GM12864 (cell line): ENCODE measurements around the gene GFOD2.

ENCODE experiments used
- DNase-seq: peaks from one replicate; pipeline ENCODE4 v3.0.0-alpha.2; 2011; ENCODE audit warnings: low read depth
- H3K4me3 ChIP-seq: 2 replicates; pipeline ENCODE4 v1.5.1; 2011; ENCODE audit warnings: mild to moderate bottlenecking, low read depth, low read length, control low read depth
- TF ChIP-seq, protein P1 (sequence below): IDR thresholded peaks from 2 replicates; pipeline ENCODE4 v1.5.1; 2011; ENCODE audit warnings: low read depth, mild to moderate bottlenecking, moderate library complexity, low read length, control low read depth, inconsistent platforms; ENCODE audit errors: missing control alignments

Gene GFOD2

DNA sequence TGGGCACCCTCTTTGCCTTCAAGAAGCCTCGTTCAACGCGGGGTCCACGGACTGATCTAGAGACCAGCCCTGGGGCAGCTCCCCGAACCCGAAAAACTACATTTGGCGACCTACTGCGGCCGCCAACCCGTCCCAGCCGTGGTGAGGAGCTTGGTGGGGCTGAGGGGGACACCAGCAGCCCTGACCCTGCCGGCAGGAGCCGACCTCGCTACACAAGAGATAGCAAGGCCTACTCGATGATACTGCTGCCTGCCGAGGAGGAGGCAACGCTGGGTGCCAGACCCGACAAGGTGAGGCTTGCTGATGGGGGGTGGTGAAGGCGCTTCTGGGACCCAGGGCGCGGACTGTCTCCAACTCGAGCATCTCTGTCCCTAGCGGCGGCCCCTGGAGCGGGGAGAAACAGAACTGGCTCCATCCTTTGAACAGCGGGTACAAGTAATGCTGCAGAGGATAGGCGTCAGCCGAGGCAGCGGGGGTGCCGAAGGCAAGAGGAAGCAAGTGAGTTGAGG, 64.7 kb downstream of the GFOD2 start:
- DNase-seq = no peak

DNA sequence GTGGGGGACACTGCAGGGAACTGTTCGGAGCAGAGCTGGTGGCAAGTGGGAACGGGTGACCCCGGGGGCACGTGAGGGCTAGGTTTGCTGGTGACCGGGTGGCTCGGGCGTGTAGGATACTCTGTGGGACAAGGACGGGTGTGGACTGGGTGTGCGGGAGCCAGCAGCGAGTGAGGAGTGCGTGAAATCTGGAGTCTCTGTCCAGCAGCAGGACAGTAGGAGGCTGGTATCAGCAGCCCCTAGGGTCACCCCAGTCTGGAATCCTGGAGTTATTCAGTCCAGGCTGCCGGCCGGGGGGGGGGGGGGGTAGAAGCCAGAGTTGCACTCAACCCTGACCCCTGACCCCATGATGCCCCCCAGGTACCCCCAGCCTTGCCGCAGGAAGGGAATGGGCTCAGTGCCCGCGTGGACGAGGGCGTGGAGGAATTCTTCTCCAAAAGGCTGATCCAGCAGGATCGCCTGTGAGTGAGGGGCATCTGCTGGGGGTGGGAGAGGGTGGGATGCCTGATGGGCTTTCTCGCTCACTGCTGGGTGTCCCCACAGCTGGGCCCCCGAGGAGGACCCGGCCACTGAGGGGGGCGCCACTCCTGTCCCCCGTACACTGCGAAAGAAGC, 65.2 kb downstream of the GFOD2 start:
- H3K4me3 ChIP-seq = no peak overlapping the region
- no peak for DNase-seq
- TF ChIP-seq, protein P1, sequence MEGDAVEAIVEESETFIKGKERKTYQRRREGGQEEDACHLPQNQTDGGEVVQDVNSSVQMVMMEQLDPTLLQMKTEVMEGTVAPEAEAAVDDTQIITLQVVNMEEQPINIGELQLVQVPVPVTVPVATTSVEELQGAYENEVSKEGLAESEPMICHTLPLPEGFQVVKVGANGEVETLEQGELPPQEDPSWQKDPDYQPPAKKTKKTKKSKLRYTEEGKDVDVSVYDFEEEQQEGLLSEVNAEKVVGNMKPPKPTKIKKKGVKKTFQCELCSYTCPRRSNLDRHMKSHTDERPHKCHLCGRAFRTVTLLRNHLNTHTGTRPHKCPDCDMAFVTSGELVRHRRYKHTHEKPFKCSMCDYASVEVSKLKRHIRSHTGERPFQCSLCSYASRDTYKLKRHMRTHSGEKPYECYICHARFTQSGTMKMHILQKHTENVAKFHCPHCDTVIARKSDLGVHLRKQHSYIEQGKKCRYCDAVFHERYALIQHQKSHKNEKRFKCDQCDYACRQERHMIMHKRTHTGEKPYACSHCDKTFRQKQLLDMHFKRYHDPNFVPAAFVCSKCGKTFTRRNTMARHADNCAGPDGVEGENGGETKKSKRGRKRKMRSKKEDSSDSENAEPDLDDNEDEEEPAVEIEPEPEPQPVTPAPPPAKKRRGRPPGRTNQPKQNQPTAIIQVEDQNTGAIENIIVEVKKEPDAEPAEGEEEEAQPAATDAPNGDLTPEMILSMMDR = no peak

More for the DNA sequence above, 64.7 kb downstream of the GFOD2 start:
- H3K4me3 ChIP-seq = no peak overlapping the region
- TF ChIP-seq, protein P1 = no peak

DNA sequence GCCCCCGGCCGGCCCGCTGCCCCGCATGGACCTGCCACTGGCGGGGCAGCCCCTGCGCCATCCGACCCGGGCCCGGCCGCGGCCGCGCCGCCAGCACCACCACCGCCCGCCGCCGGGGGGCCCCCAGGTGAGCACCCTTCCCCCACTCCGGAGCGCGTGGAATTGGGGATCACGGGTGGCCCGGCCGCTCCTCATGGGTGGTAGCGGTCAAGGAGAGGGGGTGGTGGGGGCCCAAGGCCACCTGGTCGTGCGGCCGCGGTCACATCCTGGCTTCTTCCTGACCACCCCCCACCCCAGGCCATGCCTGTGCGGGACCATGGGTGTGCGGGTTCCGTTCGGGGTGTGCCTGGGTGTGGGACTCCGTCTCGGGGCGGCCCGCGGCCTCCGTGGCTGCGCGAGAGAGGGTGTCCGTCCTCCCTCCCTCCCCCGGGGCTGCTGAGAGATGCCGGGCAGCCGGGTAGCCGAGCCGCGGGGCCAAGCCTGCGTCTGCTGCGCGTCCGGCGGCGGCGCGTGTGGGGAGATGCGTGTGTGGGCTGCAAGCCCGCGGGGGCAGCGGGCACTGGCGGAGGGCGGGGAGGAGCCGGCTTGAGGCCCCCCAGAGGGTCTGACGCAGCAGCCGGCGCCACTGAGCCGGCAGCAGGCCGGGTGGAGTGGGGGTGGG, 65.9 kb downstream of the GFOD2 start:
- H3K4me3 ChIP-seq = no peak overlapping the region
- TF ChIP-seq, protein P1 = no peak
- DNase-seq = no peak

DNA sequence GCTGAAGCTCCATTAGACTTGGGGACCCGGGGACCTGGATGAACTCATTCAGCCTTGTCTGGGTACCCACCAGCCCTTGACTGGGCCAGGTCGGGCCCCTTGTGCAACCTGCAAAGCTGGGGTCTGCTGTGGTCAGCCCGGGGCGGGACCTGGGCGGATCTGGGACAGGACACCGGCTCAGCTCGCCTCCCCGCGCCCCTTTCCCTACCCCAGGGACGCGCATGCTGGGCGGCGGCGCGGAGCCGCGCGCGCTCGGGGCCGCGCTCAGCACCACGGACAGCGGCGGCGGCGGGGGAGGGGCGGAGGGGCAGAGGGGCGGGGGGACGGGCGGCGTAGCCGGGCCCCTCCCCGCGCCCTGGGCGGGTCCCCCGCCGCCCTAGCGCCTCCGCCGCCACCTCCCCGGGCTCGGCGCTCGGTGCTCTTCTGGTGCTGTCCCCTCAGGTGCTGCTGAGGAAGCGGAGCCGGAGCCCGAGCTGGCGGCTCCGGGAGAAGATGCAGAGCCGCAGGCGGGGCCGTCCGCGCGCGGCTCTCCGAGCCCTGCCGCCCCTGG, 66.5 kb downstream of the GFOD2 start:
- TF ChIP-seq, protein P1 = no peak
- DNase-seq = no peak
- H3K4me3 ChIP-seq = no peak overlapping the region

DNA sequence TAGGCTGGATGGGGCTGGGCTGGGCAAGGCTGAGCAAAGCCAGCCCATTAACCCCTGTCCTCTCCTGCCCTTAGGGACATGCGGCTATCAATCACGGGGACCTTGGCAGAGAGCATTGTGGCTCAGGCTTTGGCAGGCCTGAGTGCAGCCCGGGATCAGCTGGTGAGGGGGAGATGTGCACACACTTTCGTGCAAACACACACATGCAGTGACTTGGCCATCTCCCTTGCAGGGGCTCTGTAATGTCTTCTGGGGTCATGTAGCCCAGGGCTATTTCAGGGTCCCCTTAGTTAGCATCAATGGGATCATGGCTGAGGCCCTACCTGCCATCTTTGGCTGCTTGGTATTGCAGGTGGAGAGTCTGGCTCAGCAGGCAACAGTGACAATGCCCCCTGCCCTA, 67.3 kb downstream of the GFOD2 start:
- no peak for DNase-seq
- H3K4me3 ChIP-seq = no peak overlapping the region
- TF ChIP-seq, protein P1 = no peak

DNA sequence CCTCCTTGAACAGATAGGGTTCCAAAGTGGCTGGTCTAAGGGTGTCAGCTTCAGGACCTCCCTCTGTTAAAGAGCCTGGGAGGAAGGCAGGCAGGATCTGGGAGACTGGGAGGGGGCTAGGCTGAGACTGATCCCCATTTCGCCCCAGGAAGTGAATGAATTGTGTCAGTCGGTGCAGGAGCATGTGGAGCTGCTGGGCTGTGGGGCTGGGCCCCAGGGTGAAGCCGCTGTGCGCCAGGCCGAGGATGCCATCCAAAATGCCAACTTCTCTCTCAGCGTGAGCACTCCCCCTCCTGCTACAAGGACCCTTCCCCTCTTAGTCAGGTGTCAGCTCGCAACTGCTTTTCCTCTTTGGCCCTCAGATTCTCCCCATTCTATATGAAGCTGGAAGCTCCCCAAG, 68.1 kb downstream of the GFOD2 start:
- TF ChIP-seq, protein P1 = no peak
- no peak for DNase-seq
- H3K4me3 ChIP-seq = no peak overlapping the region

DNA sequence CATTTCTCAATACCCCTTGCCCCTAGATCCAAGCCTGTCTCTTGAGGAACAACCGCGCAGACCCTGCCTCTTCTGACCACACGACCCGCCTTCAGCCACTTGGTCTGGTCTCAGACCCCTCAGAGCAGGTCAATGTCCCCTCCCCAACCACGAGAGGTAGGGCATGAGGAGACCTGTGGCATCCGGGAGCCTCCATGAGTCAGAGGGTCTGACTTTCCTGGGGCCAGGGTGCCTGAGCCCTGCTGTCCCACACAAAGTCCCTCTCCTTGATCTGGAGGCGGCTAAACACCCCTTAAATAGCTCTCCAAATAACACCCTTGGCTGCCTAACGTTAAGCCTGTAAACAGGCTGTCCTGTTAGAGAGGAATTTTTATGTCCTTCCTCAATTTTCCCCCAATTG, 69.1 kb downstream of the GFOD2 start:
- no peak overlapping the region for H3K4me3 ChIP-seq
- TF ChIP-seq, protein P1 = no peak
- no peak for DNase-seq
